GM23338 (cell line): ENCODE results near the gene C18orf32. TPM values are rescaled to one million over a fixed set of nuclear protein-coding genes. Genes with fewer than 3 reads are reported as not detected.

Experiments
- ATAC-seq: fragments of 200-7000 bp; cut with Tn5 transposase; 3 replicates; pipeline ENCODE4 v1.9.1; 2020
- DNase-seq: peaks from one replicate; pipeline ENCODE4 v3.0.0-alpha.2; 2015; ENCODE audit warnings: low spot score
- H2AFZ ChIP-seq: fragments of 200-600 bp; sonication (generic); 2 replicates; pipeline ENCODE4 v1.8.0; 2016; ENCODE audit warnings: antibody characterized with exemption, mild to moderate bottlenecking, moderate library complexity
- H3F3A ChIP-seq: fragments of 200-600 bp; sonication (generic); replicated peaks from 2 replicates; pipeline ENCODE4 v1.8.0; 2017; ENCODE audit warnings: antibody characterized with exemption, mixed run types, low read depth
- H3K27ac ChIP-seq: fragments of 200-600 bp; sonication (generic); 2 replicates; pipeline ENCODE4 v1.6.1; 2016; ENCODE audit warnings: low read depth
- H3K27me3 ChIP-seq: fragments of 200-600 bp; sonication (generic); 2 replicates; pipeline ENCODE4 v1.8.0; 2016; ENCODE audit warnings: mild to moderate bottlenecking, mixed run types, moderate library complexity; ENCODE audit not compliant: insufficient read depth
- H3K36me3 ChIP-seq: fragments of 200-600 bp; sonication (generic); 2 replicates; pipeline ENCODE4 v1.8.0; 2016; ENCODE audit warnings: mild to moderate bottlenecking; ENCODE audit not compliant: insufficient read depth
- H3K4me1 ChIP-seq: fragments of 200-600 bp; sonication (generic); 2 replicates; pipeline ENCODE4 v1.8.0; 2016; ENCODE audit warnings: mild to moderate bottlenecking, moderate library complexity; ENCODE audit not compliant: insufficient read depth
- H3K4me2 ChIP-seq: fragments of 200-600 bp; sonication (generic); 2 replicates; pipeline ENCODE4 v1.7.1; 2017; ENCODE audit warnings: mixed run types
- H3K4me3 ChIP-seq: fragments of 200-600 bp; sonication (generic); 2 replicates; pipeline ENCODE4 v1.6.1; 2016; ENCODE audit warnings: mixed run types
- H3K79me2 ChIP-seq: fragments of 200-600 bp; sonication (generic); replicated peaks from 2 replicates; pipeline ENCODE4 v1.8.0; 2017; ENCODE audit warnings: mild to moderate bottlenecking; ENCODE audit not compliant: insufficient read depth
- H3K9me2 ChIP-seq: fragments of 200-600 bp; sonication (generic); 2 replicates; pipeline ENCODE4 v1.8.0; 2017; ENCODE audit not compliant: insufficient read depth
- H4K20me1 ChIP-seq: fragments of 200-600 bp; sonication (generic); replicated peaks from 2 replicates; pipeline ENCODE4 v1.8.0; 2017; ENCODE audit warnings: mild to moderate bottlenecking; ENCODE audit not compliant: insufficient read depth
- H3K27ac Mint-ChIP-seq: 2 replicates; pipeline ENCODE4 v1.8.0; 2020; ENCODE audit warnings: inconsistent platforms, mild to moderate bottlenecking, moderate library complexity, mixed read lengths
- H3K27me3 Mint-ChIP-seq: 3 replicates; pipeline ENCODE4 v1.8.0; 2022; ENCODE audit warnings: low read depth, mild to moderate bottlenecking, moderate library complexity, mixed read lengths, inconsistent platforms; ENCODE audit not compliant: insufficient read depth, poor library complexity
- H3K36me3 Mint-ChIP-seq: 3 replicates; pipeline ENCODE4 v1.8.0; 2021; ENCODE audit warnings: low read depth, mild to moderate bottlenecking, inconsistent platforms, moderate library complexity, mixed read lengths
- H3K4me1 Mint-ChIP-seq: 3 replicates; pipeline ENCODE4 v1.8.0; 2020; ENCODE audit warnings: mild to moderate bottlenecking, inconsistent platforms, mixed read lengths
- H3K4me3 Mint-ChIP-seq: 3 replicates; pipeline ENCODE4 v1.8.0; 2021; ENCODE audit warnings: moderate library complexity, mild to moderate bottlenecking, inconsistent platforms, mixed read lengths
- H3K9me3 Mint-ChIP-seq: 3 replicates; pipeline ENCODE4 v1.8.0; 2020; ENCODE audit warnings: moderate library complexity, mild to moderate bottlenecking, inconsistent platforms, mixed read lengths
- CREB1 ChIP-seq: fragments of 250-450 bp; sonication (Bioruptor Pico); IDR thresholded peaks from 2 replicates; pipeline ENCODE4 v1.5.0; 2020; ENCODE audit warnings: low read depth, mild to moderate bottlenecking, moderate library complexity
- ETS1 ChIP-seq: IDR thresholded peaks from 2 replicates; pipeline ENCODE4 v1.6.1; 2016; ENCODE audit warnings: antibody characterized with exemption
- NANOG ChIP-seq: IDR thresholded peaks from 2 replicates; pipeline ENCODE4 v1.6.1; 2016; ENCODE audit warnings: antibody characterized with exemption, borderline replicate concordance
- REST ChIP-seq: IDR thresholded peaks from one replicate; pipeline ENCODE4 v1.6.1; 2018; ENCODE audit warnings: antibody characterized with exemption; ENCODE audit not compliant: unreplicated experiment
- ZNF462 ChIP-seq: fragments of 250-450 bp; sonication (Bioruptor Pico); IDR thresholded peaks from 2 replicates; pipeline ENCODE4 v1.5.0; 2020; ENCODE audit warnings: mild to moderate bottlenecking, moderate library complexity
- long read RNA-seq: library from polyadenylated mRNA; unstranded; transcript quantifications from one replicate; pipeline ENCODE4 v2.0.0, GENCODE V29; 2020; ENCODE audit not compliant: unreplicated experiment
- polyA plus RNA-seq: library from polyadenylated mRNA; unstranded; fragments of >200 nt; fragmentation: Nextera tagmentation; extraction: Ambion mirVana; gene quantifications from 2 replicates; pipeline ENCODE4 v1.2.1, GENCODE V29; 2016
- total RNA-seq: library from RNA; depleted of rRNA; stranded (reverse); fragments of >200 nt; shearing (Covaris generic); gene quantifications from 2 replicates; pipeline ENCODE4 v1.2.3, GENCODE V29; 2014; rRNA removed

Gene C18orf32
- total RNA-seq, result 22.4 and 25.3 TPM in 2 replicates
- 72.4 and 82.3 TPM in 2 replicates for polyA plus RNA-seq
- long read RNA-seq, full-length matches to known transcripts, result 24 of 26 reads
- long read RNA-seq, partial matches to known transcripts, result 1 of 26 reads
- long read RNA-seq, other reads (novel, unspliced or antisense), result 1 of 26 reads

DNA sequence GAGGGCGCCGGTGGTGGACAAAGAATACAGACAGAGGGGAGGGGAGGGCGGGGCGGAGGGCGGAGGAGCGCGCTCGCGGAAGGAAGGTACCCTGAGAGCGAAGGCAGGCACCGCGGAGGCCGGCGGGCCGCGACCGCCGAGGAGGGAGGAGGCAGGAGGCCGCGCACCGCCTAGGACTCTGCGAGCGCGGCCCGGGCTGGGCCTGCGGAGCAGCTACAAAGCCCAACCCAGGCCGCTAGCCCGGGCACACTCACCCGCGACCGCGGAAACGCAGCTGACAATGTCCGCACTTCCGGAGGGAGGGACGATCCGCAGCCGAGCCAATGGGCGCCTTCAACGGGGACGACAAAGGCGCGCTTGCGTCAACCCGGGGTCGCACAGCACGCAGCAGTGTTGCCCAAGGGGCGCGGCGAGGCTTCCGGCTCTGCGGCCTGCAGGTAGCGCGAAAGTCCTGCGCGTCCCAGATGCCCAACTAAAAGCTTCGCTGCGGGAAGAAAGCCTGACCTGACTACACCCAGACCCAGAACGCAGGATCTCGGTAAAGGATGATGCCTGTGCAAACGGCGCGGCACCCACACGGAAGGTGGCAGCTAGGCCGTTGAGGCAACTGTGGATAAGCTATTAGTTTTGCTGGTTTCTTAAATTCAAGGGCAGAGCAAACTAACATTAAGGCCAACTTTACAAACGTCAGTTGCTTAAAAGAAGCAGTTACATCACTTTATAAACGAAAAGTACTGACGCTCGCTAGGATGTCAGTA, at the start of gene C18orf32:
Gene C18orf32 (minus strand): TSS at position 282 of the 758 bp plus-strand sequence. CDS start 3,486 bp downstream, outside the sequence.
- peak; percentile 33; the same call in 1 of the 2 replicates for TF ChIP-seq NANOG
- peak; percentile 82 for TF ChIP-seq CREB1
- no peak for TF ChIP-seq REST
- TF ChIP-seq ETS1, result peak; percentile 60
- H3F3A ChIP-seq, result peaks cover 45% of the 10 kb centered on the region
- peak within 1 kb of the TSS; percentile 87 for H3K27ac Mint-ChIP-seq
- peak within 1 kb of the TSS; percentile 70 for H3K27ac ChIP-seq
- no peaks in the 10 kb centered on the region for H3K9me3 Mint-ChIP-seq
- H3K27me3 ChIP-seq, result no peaks in the 10 kb centered on the region
- H3K36me3 Mint-ChIP-seq, result peaks cover 61% of the 10 kb centered on the region
- H3K4me2 ChIP-seq, result peak within 1 kb of the TSS; percentile 94
- peaks cover 21% of the 10 kb centered on the region for H3K4me1 ChIP-seq
- H3K9me2 ChIP-seq, result no peaks in the 10 kb centered on the region
- H4K20me1 ChIP-seq, result peaks cover 24% of the 10 kb centered on the region
- peak within 1 kb of the TSS; percentile 91 for H3K4me3 Mint-ChIP-seq
- ATAC-seq (peak; percentile 94), DNase-seq (peak; percentile 97)
- peaks cover 45% of the 10 kb centered on the region for H3K36me3 ChIP-seq
- peaks cover 18% of the 10 kb centered on the region for H3K27me3 Mint-ChIP-seq
- no peak within 1 kb of the TSS for H2AFZ ChIP-seq
- H3K4me3 ChIP-seq, result peak within 1 kb of the TSS; percentile 88
- H3K4me1 Mint-ChIP-seq, result peaks cover 34% of the 10 kb centered on the region
- H3K79me2 ChIP-seq, result peaks cover 59% of the 10 kb centered on the region

DNA sequence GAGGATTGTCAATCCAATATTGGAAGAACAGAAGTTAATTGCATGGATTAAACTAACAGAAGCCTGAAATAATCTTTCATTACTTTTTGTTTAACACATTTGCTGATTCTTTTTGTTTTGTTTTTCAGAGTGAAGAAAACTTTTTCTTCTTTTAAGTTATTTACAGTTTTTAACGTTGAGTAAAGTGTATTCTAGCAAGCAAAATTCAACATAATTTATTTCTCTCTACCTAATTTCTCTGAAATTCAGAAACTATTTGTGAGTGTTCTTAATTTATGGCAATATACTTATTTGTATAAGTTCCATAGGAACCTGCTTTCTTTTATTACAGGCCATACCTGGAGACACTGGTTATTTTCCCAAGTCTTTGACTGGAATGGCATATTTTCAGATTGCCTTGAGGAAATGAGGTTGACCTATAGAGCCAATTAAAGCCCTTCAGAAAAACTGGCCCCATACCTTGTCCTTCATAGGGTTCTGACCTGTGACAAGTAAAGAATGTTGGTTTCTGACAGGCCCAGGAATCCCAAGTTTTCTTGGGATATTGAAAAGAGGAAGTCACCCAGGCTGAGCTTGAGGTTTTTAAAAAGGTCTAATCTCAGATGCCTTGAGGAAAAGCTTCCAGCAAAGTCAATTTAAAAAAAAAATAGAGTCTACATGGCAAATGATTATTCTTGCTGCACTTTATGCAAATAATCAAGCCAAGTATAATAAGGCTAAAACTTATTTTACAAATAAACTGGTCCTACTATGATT, 48.0 kb upstream of the C18orf32 start:
- Mint-ChIP-seq H3K27ac (no peak overlapping the region), H3K4me1 (peaks cover 22% of the 10 kb centered on the region), H3K9me3 (peaks cover 25% of the 10 kb centered on the region), H3K36me3 (peaks cover 11% of the 10 kb centered on the region), H3K27me3 (peaks cover 13% of the 10 kb centered on the region), H3K4me3 (no peak overlapping the region)
- Histone ChIP-seq H3K4me3 (no peak overlapping the region), H3K27me3 (no peaks in the 10 kb centered on the region), H4K20me1 (no peaks in the 10 kb centered on the region), H3K9me2 (no peaks in the 10 kb centered on the region; the same call in 1 of the 2 replicates), H2AFZ (no peak overlapping the region), H3K4me2 (no peak overlapping the region), H3K79me2 (no peaks in the 10 kb centered on the region), H3K36me3 (0 out of 2 replicates have a peak, but pooled peaks cover 3% of the 10 kb centered on the region), H3K27ac (no peak overlapping the region), H3K4me1 (peaks cover 19% of the 10 kb centered on the region), H3F3A (no peaks in the 10 kb centered on the region)
- ATAC-seq (no peak), DNase-seq (no peak)
- TF ChIP-seq ZNF462 (no peak), ETS1 (no peak)
